K562 (cell line): Measurements from ENCODE around the gene FBXW9. TPM values are rescaled to one million over a fixed set of nuclear protein-coding genes. Genes with fewer than 3 reads are reported as not detected.

Experiments used
- CXXC5 ChIP-seq: fragments of 250-450 bp; sonication (Bioruptor Pico); IDR thresholded peaks from 2 replicates; pipeline ENCODE4 v1.8.0; 2022; ENCODE audit warnings: inconsistent platforms, mild to moderate bottlenecking, moderate library complexity
- MAZ ChIP-seq, 2 experiments: fragments of 450-650 bp in 1 of 2; sonication (generic) in 1 of 2; formaldehyde crosslinking; IDR thresholded peaks in 1 of 2; conservative IDR thresholded peaks in 1 of 2; 2 replicates each; pipeline versions ENCODE4 v1.4.0 to v1.5.0; 2020; ENCODE audit warnings: mild to moderate bottlenecking in 1 of 2, missing genetic modification reagents in 1 of 2
- MTA3 ChIP-seq: fragments of 450-650 bp; formaldehyde crosslinking; IDR thresholded peaks from 2 replicates; pipeline ENCODE4 v1.6.1; 2017; ENCODE audit warnings: mild to moderate bottlenecking, borderline replicate concordance
- NFYB ChIP-seq: IDR thresholded peaks from 2 replicates; pipeline ENCODE4 v1.6.1; 2011; ENCODE audit warnings: mild to moderate bottlenecking, moderate library complexity; ENCODE audit not compliant: insufficient read length; ENCODE audit errors: extremely low read depth
- POLR2A ChIP-seq: fragments of 450-650 bp; conservative IDR thresholded peaks from 2 replicates; pipeline ENCODE4 v1.6.1; 2016
- RBBP5 ChIP-seq: fragments of 200-600 bp; sonication (generic); IDR thresholded peaks from 2 replicates; pipeline ENCODE4 v1.6.1; 2012; ENCODE audit warnings: borderline replicate concordance, mild to moderate bottlenecking, low read length, control low read depth, inconsistent platforms; ENCODE audit not compliant: insufficient read depth, poor library complexity, severe bottlenecking
- RBFOX2 ChIP-seq: fragments of 200-400 bp; formaldehyde crosslinking; IDR thresholded peaks from 2 replicates; pipeline ENCODE4 v1.6.1; 2017; ENCODE audit warnings: low read depth, mild to moderate bottlenecking, low read length, moderate library complexity
- SAP30 ChIP-seq: fragments of 200-600 bp; sonication (generic); IDR thresholded peaks from 2 replicates; pipeline ENCODE4 v1.6.1; 2012; ENCODE audit warnings: borderline replicate concordance, low read depth, mild to moderate bottlenecking, moderate library complexity, low read length, control low read depth, inconsistent platforms; ENCODE audit not compliant: insufficient read depth, poor library complexity, severe bottlenecking
- polyA plus RNA-seq, 8 experiments: library from polyadenylated mRNA; depleted of rRNA in 4 of 8; stranded (reverse) in 5 of 8; unstranded in 3 of 8; fragments of >200 nt; fragmentation: Nextera tagmentation in 2 of 8; fragmentation: Illumina TruSeq in 1 of 8; extraction: Ambion mirVana in 2 of 8; extraction: Trizol in 1 of 8; gene quantifications; 2 replicates each; pipeline versions ENCODE4 v1.2.1 to v1.2.3, GENCODE V29; 2011 to 2014; ENCODE audit warnings: inconsistent platforms in 1 of 8, missing spikeins in 1 of 8
- total RNA-seq, 7 experiments: library from RNA; depleted of rRNA in 6 of 7; stranded (reverse); fragments of >200 nt in 6 of 7; fragmentation: Illumina TruSeq in 2 of 7; extraction: Trizol in 2 of 7; gene quantifications; 2 replicates each; pipeline versions ENCODE4 v1.2.1 to v1.2.3, GENCODE V29; 2011 to 2021; ENCODE audit warnings: low replicate concordance in 1 of 7
- TF ChIP-seq, protein P1 (sequence below): fragments of 450-650 bp; IDR thresholded peaks from 2 replicates; pipeline ENCODE4 v1.7.1; 2018; ENCODE audit warnings: mild to moderate bottlenecking, low read depth; ENCODE audit not compliant: partially characterized antibody
- TF ChIP-seq, protein P2 (sequence below): fragments of 450-650 bp; formaldehyde crosslinking; IDR thresholded peaks from 2 replicates; pipeline ENCODE4 v1.4.0; 2020; ENCODE audit warnings: mild to moderate bottlenecking
- TF ChIP-seq, protein P3 (sequence below), 2 experiments: fragments of 450-650 bp in 1 of 2; sonication (generic) in 1 of 2; formaldehyde crosslinking in 1 of 2; IDR thresholded peaks; 2 replicates each; pipeline versions ENCODE4 v1.7.1 to v1.9.0; 2016 to 2022; ENCODE audit warnings: inconsistent platforms in 1 of 2, mild to moderate bottlenecking in 1 of 2, missing genetic modification reagents in 1 of 2

FBXW9 gene
- total and polyA plus RNA-seq, 9 of the 15 experiments (the other 6 are each of a cell fraction or from before 2014, with no cell fraction given) = 0.23 to 21.7 (median 6.2) TPM

DNA sequence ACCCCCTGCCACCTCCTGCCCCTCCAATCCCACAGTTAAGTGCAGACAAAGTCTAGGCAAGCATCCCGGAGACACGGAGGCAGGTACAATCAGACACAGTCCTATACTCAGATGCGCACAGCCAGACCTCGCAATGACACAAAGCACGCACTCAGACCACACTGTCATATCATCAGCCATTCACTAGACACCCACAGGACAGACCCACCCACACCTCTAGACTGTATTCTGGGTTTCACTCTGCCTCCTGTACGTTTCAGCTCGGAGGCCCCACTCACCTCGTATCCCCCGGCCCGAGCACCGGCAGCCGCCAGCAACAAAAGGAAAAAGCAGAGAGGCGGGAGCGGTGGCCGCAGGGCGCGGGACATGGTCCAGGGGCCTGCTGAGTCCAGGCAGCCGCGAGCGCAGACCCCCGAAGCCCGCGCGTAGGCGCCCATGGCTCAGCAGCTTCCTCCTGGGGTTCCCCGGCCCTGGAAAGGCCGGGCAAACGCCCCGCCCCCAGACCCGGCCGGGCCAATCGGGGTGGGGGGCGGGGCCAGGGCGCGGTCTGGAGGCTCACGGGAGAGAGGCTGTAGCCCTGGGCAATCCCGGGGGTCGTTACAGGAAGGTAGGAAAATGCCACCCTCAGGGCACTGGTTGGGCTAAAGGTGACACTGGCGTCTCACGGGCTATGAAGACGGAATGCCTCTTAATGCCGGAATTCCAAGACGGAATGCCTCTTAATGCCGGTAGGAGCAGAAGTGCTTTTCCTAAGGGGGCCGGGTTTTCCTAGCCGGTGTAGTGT lies 30.0 kb downstream of the FBXW9 start, which contains the start of the genes MAN2B1 and WDR83 (continued):
- TF ChIP-seq RBBP5 (peak; percentile 70), MTA3 (0 out of 2 replicates have a peak, but pooled peaks have one; percentile 51), NFYB (peak; percentile 47), RBFOX2 (peak; percentile 73), POLR2A (peak; percentile 55; the same call in 1 of the 2 replicates), MAZ (CRISPR knock-in tag; conservative IDR thresholded peaks at IDR 0.05 in 1 of 2, IDR thresholded peaks at IDR 0.05 in 1 of 2) (peak in 1 of 2 experiments; percentile 66; a peak in 2 of 4 replicates), SAP30 (peak; percentile 48), CXXC5 (CRISPR knock-in tag) (0 out of 2 replicates have a peak, but pooled peaks have one; percentile 33)
- TF ChIP-seq, protein P1, sequence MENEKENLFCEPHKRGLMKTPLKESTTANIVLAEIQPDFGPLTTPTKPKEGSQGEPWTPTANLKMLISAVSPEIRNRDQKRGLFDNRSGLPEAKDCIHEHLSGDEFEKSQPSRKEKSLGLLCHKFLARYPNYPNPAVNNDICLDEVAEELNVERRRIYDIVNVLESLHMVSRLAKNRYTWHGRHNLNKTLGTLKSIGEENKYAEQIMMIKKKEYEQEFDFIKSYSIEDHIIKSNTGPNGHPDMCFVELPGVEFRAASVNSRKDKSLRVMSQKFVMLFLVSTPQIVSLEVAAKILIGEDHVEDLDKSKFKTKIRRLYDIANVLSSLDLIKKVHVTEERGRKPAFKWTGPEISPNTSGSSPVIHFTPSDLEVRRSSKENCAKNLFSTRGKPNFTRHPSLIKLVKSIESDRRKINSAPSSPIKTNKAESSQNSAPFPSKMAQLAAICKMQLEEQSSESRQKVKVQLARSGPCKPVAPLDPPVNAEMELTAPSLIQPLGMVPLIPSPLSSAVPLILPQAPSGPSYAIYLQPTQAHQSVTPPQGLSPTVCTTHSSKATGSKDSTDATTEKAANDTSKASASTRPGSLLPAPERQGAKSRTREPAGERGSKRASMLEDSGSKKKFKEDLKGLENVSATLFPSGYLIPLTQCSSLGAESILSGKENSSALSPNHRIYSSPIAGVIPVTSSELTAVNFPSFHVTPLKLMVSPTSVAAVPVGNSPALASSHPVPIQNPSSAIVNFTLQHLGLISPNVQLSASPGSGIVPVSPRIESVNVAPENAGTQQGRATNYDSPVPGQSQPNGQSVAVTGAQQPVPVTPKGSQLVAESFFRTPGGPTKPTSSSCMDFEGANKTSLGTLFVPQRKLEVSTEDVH = peak; percentile 25
- TF ChIP-seq, protein P2, sequence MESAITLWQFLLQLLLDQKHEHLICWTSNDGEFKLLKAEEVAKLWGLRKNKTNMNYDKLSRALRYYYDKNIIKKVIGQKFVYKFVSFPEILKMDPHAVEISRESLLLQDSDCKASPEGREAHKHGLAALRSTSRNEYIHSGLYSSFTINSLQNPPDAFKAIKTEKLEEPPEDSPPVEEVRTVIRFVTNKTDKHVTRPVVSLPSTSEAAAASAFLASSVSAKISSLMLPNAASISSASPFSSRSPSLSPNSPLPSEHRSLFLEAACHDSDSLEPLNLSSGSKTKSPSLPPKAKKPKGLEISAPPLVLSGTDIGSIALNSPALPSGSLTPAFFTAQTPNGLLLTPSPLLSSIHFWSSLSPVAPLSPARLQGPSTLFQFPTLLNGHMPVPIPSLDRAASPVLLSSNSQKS (CRISPR knock-in tag) = no peak
- TF ChIP-seq, protein P3, sequence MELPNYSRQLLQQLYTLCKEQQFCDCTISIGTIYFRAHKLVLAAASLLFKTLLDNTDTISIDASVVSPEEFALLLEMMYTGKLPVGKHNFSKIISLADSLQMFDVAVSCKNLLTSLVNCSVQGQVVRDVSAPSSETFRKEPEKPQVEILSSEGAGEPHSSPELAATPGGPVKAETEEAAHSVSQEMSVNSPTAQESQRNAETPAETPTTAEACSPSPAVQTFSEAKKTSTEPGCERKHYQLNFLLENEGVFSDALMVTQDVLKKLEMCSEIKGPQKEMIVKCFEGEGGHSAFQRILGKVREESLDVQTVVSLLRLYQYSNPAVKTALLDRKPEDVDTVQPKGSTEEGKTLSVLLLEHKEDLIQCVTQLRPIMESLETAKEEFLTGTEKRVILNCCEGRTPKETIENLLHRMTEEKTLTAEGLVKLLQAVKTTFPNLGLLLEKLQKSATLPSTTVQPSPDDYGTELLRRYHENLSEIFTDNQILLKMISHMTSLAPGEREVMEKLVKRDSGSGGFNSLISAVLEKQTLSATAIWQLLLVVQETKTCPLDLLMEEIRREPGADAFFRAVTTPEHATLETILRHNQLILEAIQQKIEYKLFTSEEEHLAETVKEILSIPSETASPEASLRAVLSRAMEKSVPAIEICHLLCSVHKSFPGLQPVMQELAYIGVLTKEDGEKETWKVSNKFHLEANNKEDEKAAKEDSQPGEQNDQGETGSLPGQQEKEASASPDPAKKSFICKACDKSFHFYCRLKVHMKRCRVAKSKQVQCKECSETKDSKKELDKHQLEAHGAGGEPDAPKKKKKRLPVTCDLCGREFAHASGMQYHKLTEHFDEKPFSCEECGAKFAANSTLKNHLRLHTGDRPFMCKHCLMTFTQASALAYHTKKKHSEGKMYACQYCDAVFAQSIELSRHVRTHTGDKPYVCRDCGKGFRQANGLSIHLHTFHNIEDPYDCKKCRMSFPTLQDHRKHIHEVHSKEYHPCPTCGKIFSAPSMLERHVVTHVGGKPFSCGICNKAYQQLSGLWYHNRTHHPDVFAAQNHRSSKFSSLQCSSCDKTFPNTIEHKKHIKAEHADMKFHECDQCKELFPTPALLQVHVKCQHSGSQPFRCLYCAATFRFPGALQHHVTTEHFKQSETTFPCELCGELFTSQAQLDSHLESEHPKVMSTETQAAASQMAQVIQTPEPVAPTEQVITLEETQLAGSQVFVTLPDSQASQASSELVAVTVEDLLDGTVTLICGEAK (IDR thresholded peaks at IDR 0.05) = 0 out of 2 replicates have a peak, but pooled peaks have one; percentile 14
- TF ChIP-seq, protein P3 (CRISPR knock-in tag; IDR thresholded peaks at IDR 0.05) = no peak
